ENCODE data around the gene VENTX.
"Not testable (repeated sequence)": the region's sequence is repeated elsewhere in the genome, so short reads cannot be mapped to it uniquely, and the experiment has no call there.

Gene VENTX

GRCh38 chr10:133217800-133218589 lies 19.7 kb upstream of the VENTX start:
- no peak for DNase-seq

GRCh38 chr10:133218891-133219290 lies 18.8 kb upstream of the VENTX start:
- no peak for DNase-seq

GRCh38 chr10:133219782-133220181 lies 17.9 kb upstream of the VENTX start:
- no peak for DNase-seq

GRCh38 chr10:133221331-133221730 lies 16.3 kb upstream of the VENTX start:
- DNase-seq: no peak

GRCh38 chr10:133221756-133222155 lies 15.9 kb upstream of the VENTX start:
- not testable (repeated sequence) for DNase-seq

- DNase-seq: no peak
These were observed 13.6 kb upstream of the VENTX start for GRCh38 chr10:133224076-133224475.

- DNase-seq: no peak
These were observed 12.8 kb upstream of the VENTX start for GRCh38 chr10:133224756-133225372.

GRCh38 chr10:133225707-133226191 lies 11.9 kb upstream of the VENTX start:
- no peak for DNase-seq

- DNase-seq: no peak
These were observed 11.3 kb upstream of the VENTX start for GRCh38 chr10:133226251-133226808.

GRCh38 chr10:133227256-133227655 lies 10.4 kb upstream of the VENTX start:
- no peak for DNase-seq

GRCh38 chr10:133229265-133230043 lies 8.2 kb upstream of the VENTX start:
- DNase-seq: no peak

GRCh38 chr10:133230044-133230361 lies 7.7 kb upstream of the VENTX start, which contains the start of gene UTF1:
TSS of gene UTF1 (plus strand) at chr10:133230217. CDS start at chr10:133230289, 72 bp downstream.
- DNase-seq: no peak

GRCh38 chr10:133230387-133231195 lies 7.1 kb upstream of the VENTX start:
- peak; percentile 34 for DNase-seq

- no peak for DNase-seq
These were observed 6.3 kb upstream of the VENTX start for GRCh38 chr10:133231244-133231945.

GRCh38 chr10:133231946-133232574 lies 5.6 kb upstream of the VENTX start:
- DNase-seq: no peak

- not testable (repeated sequence) for DNase-seq
These were observed 2.9 kb upstream of the VENTX start for GRCh38 chr10:133234796-133235195.

- no peak for DNase-seq
These were observed 2.3 kb upstream of the VENTX start for GRCh38 chr10:133235265-133235855.

GRCh38 chr10:133235932-133236331 lies 1.7 kb upstream of the VENTX start:
- no peak for DNase-seq

- no peak for DNase-seq
These were observed 1.0 kb upstream of the VENTX start for GRCh38 chr10:133236401-133237240.

- DNase-seq: no peak
These were observed 441 bp upstream of the VENTX start for GRCh38 chr10:133237241-133237587.

All from activated CD4-positive, alpha-beta T cell treated with anti-CD3 and anti-CD28 coated beads for 48 hours (primary cell).